ENCODE data around the gene RREB1. TPM values are rescaled to one million over a fixed set of nuclear protein-coding genes. Genes with fewer than 3 reads are reported as not detected.
A peak's percentile ranks its signal among the peaks of the same experiment; 100 is the strongest.
"Not testable (repeated sequence)": the region's sequence is repeated elsewhere in the genome, so short reads cannot be mapped to it uniquely, and the experiment has no call there.

The RREB1 gene
- total RNA-seq, 1 donor from 2014 or later = 20.6 TPM

- no peak for DNase-seq
Measured at GRCh38 chr6:7249946-7250643, 142.3 kb downstream of the RREB1 start.

DNA sequence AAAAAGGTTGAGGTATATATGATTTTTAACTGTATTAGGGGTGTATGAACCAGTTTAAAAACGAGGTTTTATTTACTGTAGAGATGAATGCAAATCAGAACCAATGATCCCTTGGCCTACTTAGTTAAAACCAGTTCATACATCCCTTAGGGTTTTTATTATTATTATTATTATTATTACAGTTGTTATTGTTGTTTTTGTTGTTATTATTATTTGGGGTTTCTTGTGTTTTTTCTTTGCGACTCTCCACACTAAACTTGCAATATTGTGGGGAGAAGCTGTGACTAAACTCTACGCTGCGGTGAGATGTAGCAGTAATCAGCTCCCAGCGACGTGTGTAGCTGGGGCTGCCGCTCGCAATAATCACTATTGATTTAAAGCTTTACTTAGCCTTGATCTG, 143.1 kb downstream of the RREB1 start:
- DNase-seq = no peak

GRCh38 chr6:7251646-7252260, 144.0 kb downstream of the RREB1 start:
- no peak for DNase-seq

DNA sequence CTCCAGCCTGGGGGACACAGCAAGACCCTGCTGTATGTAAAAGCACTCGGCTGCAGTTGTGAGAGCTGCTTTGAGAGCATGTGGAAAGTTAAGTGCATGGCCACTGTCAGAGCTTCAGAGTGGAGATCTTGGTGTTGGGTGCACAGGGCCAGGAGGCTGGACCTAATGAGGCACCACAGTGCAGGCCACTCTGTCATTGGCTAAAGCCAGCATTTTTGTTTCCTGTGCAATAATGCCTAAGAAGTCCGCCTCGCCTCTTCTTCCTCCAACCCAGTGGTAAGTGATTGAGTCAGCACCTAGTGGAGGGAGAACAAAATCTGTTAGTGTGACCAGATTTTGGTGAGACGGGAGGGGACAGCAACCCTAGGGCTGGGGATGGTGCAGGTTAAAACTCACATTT, 144.6 kb downstream of the RREB1 start:
- no peak for DNase-seq

- DNase-seq = no peak
Measured at GRCh38 chr6:7254980-7255835, 147.4 kb downstream of the RREB1 start.

- no peak for DNase-seq
Measured at GRCh38 chr6:7255918-7256317, 148.2 kb downstream of the RREB1 start.

GRCh38 chr6:7256785-7257184, 149.0 kb downstream of the RREB1 start:
- DNase-seq = no peak

DNA sequence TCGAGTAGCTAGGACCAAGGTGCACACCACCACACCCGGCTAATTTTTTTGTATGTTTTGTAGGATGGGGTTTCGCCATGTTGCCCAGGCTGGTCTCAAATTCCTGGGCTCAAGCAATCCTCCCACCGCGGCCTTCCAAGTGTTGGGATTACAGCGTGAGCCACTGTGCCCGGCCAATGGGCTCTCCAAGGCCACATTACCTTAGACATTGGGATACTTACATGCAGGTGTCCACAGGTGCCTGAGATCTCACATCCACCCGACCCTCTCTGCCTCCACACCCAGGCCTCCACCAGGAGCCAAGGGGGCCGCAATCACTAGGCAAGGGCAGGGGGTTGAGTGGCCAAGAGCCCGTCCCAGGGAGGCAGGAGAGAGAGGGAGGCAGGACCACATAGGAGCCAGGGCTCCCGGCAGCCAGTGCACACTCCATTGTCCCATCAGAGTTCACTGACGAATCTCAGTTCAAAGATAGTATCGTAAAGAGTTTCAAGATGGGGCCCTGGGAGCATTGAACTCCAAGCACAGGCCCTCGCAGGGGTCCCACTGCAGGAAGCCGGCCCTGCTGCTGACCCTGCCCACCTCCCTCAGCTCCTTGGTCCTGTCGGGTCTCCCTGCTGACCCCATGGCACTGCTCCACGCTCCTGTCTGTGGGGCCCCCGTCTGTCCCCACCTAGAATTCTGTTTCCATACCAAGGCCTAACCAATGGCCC, 149.9 kb downstream of the RREB1 start:
- DNase-seq = no peak

GRCh38 chr6:7258231-7258763, 150.5 kb downstream of the RREB1 start:
- DNase-seq = no peak

DNA sequence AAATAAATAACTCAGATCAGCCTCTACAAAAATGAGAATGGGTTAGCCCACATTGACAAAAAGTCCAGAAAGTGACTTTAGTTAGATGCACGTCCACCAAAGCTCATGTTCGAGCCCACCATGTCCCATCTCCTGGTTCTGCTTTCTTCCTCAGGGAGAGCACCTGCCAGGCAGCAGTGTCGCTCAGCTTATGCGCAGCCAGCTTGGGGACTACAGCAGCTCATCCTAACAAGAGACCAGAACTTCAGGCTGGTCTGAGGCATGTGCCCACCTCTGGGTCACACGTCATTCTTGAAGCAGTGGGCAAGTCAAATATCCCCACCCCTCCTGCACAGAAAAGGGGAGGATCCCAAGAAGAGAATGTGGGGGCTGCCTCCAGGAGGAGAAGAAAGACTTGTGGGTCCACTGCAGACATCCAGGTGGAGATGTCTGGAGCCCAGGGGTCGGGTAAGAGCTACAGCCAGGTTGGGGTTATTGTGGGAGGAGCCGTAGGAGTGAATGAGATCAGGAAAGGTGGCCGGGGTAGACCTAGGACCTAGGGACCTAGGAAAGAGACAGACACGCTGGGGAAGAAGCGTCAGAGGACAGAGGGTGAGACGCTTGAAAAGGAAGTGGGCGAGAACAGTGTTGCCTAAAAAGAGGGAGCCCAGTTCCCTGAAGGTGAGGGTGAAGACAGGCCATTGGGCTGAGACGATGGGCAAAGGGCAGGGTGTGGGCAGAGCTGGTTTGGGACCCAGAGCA, 152.7 kb downstream of the RREB1 start:
- DNase-seq = no peak

DNA sequence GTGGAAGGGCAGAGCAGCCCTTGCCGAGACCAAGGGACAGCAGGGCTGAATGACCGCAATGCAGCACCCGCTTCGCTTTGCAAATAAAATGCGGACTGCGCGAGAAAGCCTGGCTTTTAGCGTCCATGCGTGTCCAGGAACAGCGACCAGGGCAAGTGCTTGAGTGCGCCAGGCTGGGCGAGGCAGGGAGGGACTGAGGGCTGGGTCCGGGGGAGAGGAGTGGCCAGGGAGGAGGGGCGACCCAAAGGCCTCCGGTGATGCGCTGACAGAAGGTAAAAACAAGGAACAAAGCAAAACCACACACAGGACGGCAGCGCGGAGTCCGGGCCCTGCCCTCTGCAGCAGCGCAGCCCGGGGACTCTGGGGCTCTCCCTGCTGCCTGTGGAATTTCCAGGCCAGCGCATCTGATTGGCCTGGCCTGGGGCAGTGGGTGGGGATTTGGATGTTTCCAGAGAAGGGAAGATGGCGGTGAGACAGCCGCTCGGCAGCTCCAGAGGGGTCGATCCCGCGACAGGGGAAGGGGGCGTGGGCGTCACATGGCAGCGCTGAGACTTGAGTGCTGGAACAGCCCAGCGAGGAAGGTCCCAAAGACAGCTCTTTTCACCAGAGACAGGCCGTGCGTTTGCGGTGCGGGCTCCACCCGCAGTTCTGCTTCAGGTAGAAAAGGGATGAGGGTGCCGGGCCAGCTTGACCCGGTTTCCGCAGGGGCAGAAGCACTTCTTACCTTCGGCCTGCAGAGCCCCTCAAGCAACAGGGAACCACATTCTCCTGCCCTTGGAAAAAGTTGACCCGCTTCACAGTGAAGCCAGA, 153.5 kb downstream of the RREB1 start:
- DNase-seq = peak; percentile 87

DNA sequence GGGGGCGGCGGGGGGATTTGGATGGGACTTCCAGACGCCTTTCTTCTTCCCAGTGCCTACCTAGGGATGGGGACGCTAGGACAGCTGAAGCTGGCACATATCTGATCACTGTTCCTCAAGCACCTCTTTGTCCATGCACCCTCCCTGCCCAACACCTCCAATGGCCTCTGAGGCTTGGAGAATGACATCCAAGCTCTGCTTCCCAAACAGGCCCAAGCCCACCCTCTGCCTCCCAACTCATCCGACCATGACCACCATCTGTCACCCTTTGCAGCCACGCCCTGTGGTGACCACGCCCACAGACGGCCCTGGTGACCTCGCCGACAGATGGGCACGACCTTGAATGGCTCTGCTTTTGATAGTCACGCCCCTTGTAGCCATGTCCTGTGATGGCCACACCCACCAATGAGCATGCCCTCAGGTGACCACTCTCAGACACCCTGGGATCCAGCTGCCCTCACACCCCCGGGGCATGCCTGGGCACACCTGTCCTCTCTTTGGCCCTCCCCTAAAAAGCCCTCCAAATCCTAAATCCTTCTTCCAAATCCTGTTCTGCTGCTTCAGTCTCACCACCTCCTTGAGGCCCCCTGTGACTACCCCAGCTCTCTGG, 154.2 kb downstream of the RREB1 start:
- no peak for DNase-seq

DNA sequence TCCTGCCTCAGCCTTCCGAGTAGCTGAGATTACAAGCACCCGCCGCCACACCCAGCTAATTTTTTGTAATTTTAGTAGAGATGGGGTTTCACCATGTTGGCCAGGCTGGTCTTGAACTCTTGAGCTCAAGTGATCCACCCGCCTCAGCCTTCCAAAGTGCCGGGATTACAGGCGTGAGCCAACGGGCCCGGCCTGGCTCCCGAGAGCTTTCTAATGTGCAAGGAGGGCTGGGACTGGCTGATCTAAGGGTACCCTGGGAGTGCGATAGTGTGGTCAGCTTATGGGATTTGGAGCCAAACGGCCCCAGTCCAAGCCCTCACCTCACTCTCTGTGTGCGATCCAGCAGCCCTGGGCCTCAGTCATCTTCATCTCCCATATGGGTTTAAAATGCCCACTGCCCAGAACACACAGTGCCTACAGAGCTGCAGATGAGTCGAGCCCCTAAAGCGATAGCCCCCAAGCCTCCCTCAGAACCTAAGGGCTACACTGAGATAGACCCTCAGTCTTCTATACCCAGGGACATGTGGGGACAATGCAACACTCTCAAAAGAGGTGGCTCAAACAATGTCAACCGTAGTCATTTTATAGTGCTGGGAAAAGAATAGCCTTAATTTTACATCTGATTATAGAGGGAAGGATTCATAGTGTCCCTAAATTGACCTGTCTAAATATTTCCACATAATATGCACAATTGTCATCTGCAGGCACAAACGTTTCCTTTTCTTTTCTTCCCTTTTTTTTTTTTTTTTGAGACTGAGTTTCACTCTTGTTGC, 155.2 kb downstream of the RREB1 start:
- DNase-seq = no peak

DNA sequence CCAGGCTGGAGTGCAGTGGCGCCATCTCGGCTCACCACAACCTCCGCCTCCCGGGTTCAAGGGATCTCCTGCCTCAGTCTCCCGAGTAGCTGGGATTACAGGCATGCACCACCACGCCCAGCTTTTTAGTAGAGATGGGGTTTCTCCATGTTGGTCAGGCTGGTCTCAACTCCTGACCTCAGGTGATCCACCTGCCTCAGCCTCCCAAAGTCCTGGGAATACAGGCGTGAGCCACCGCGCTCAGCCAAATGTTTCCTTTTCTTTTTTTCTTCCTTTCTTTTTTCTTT, 155.7 kb downstream of the RREB1 start:
- DNase-seq = not testable (repeated sequence)

GRCh38 chr6:7264041-7264440, 156.3 kb downstream of the RREB1 start:
- DNase-seq = no peak

GRCh38 chr6:7264686-7265384, 157.1 kb downstream of the RREB1 start:
- DNase-seq = no peak

DNA sequence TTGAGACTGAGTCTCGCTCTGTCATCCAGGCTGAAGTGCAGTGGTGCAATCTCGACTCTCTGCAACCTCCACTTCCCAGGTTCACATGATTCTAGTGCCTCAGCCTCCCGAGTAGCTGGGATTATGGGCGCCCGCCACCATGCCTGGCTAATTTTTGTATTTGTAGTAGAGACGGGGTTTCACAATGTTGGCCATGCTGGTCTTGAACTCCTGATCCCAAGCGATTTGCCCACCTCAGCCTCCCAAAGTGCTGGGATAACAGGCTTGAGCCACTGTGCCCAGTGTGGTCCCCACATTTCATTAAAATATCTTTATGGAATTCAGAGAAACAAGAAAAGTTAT, 157.6 kb downstream of the RREB1 start:
- not testable (repeated sequence) for DNase-seq

DNA sequence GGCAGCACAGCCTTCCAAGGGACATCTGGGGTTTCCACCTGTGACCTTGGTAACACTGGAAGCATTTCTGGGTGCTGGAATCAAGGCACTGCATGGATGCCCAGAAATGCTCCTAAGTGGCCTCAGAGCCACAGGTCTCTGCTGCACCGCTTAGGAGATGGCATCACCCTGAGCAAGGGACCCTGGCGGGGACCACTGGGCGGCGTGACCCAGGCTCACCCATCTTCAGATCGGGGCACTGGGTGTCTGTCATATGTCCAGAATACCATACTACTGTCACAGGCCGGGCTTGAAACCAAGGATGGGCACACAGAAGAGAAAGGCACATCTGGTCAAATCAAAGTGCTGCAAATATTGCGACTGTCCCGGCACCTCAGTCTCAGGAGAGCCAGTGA, 159.3 kb downstream of the RREB1 start:
- DNase-seq = no peak

DNA sequence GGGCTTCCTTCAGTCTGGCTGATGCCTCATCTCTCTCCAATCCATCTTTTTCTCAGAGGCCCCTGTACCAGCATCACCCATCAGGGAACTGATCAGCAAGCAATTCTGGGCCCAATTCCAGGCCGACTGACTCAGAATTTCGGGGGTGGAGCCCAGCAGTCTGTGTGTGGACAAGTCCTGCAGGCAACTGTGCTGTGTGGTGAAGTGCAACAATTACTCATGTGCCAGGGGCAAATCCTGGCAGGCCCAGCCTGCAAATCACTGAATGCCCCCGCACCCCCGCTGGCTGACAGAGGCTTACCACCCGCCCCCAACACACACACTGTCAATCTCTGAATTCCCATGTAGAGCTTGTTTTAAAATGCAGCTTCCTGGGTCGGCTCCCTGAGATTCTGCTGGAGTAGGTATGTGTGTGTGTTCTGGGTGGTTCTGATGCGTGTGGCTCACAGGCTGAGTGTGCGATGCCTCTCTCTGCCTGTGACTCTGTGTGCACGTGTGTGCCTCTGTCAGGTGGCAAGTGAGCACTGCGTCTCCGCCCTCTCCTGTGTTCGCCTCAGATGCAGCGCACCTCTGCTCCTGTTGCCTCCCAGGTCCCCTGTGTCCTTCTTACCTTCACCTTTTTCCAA, 159.8 kb downstream of the RREB1 start:
- DNase-seq = peak; percentile 83
